Trophoblast cell (in vitro differentiated cells and primary cell): ENCODE results near the gene SOX30. TPM values are rescaled to one million over a fixed set of nuclear protein-coding genes. Genes with fewer than 3 reads are reported as not detected.
A peak's percentile ranks its signal among the peaks of the same experiment; 100 is the strongest.
"Not testable (repeated sequence)": the region's sequence is repeated elsewhere in the genome, so short reads cannot be mapped to it uniquely, and the experiment has no call there.

Source experiments
- DNase-seq, 2 donors: peaks; one replicate each; pipeline ENCODE4 v3.0.0-alpha.2; 2016
- H2AFZ ChIP-seq: 2 replicates; pipeline ENCODE4 v1.6.1; 2013; ENCODE audit warnings: low read length, moderate library complexity, mild to moderate bottlenecking; ENCODE audit not compliant: insufficient read depth, poor library complexity
- H2AK5ac ChIP-seq: 2 replicates; pipeline ENCODE4 v1.6.1; 2013; ENCODE audit warnings: mild to moderate bottlenecking, low read length
- H2BK120ac ChIP-seq: 2 replicates; pipeline ENCODE4 v1.6.1; 2013; ENCODE audit warnings: low read length, mild to moderate bottlenecking, moderate library complexity; ENCODE audit not compliant: insufficient read depth, poor library complexity
- H2BK12ac ChIP-seq: 2 replicates; pipeline ENCODE4 v1.6.1; 2013; ENCODE audit warnings: mild to moderate bottlenecking, low read length, moderate library complexity
- H2BK5ac ChIP-seq: 2 replicates; pipeline ENCODE4 v1.6.1; 2013; ENCODE audit warnings: low read length, low read depth, moderate library complexity, mild to moderate bottlenecking; ENCODE audit not compliant: poor library complexity
- H3K14ac ChIP-seq: 2 replicates; pipeline ENCODE4 v1.6.1; 2013; ENCODE audit warnings: mild to moderate bottlenecking, low read length
- H3K18ac ChIP-seq: 2 replicates; pipeline ENCODE4 v1.6.1; 2013; ENCODE audit warnings: mild to moderate bottlenecking, low read length
- H3K23ac ChIP-seq: 2 replicates; pipeline ENCODE4 v1.6.1; 2013; ENCODE audit warnings: low read length
- H3K27ac ChIP-seq: 2 replicates; pipeline ENCODE4 v1.5.1; 2013; ENCODE audit warnings: low read depth, mild to moderate bottlenecking, inconsistent platforms, low read length, moderate library complexity
- H3K27me3 ChIP-seq: 2 replicates; pipeline ENCODE4 v1.6.1; 2013; ENCODE audit warnings: inconsistent platforms, mild to moderate bottlenecking, low read length, moderate library complexity; ENCODE audit not compliant: insufficient read depth
- H3K36me3 ChIP-seq, 2 experiments: 1 replicate in 1 of 2; 2 replicates in 1 of 2; pipeline ENCODE4 v1.6.1; 2013; ENCODE audit warnings: low read length in 2 of 2, mild to moderate bottlenecking in 2 of 2, moderate library complexity in 1 of 2; ENCODE audit not compliant: insufficient read depth in 2 of 2, control insufficient read depth in 1 of 2
- H3K4ac ChIP-seq: 2 replicates; pipeline ENCODE4 v1.6.1; 2013; ENCODE audit warnings: low read depth, mild to moderate bottlenecking, low read length, moderate library complexity
- H3K4me1 ChIP-seq, 2 experiments: 1 replicate in 1 of 2; 2 replicates in 1 of 2; pipeline ENCODE4 v1.6.1; 2013; ENCODE audit warnings: low read length in 2 of 2, mild to moderate bottlenecking in 2 of 2, moderate library complexity in 1 of 2; ENCODE audit not compliant: insufficient read depth in 2 of 2, control insufficient read depth in 1 of 2
- H3K4me2 ChIP-seq: 2 replicates; pipeline ENCODE4 v1.6.1; 2013; ENCODE audit warnings: inconsistent platforms, mild to moderate bottlenecking, low read length, moderate library complexity
- H3K4me3 ChIP-seq: 2 replicates; pipeline ENCODE4 v1.5.1; 2013; ENCODE audit warnings: mild to moderate bottlenecking, low read depth, low read length, inconsistent platforms
- H3K79me1 ChIP-seq: one replicate; pipeline ENCODE4 v1.6.1; 2013; ENCODE audit warnings: low read length
- H3K79me2 ChIP-seq: 2 replicates; pipeline ENCODE4 v1.6.1; 2013; ENCODE audit warnings: low read length, mild to moderate bottlenecking; ENCODE audit not compliant: control insufficient read depth, insufficient read depth, poor library complexity
- H3K9ac ChIP-seq: 2 replicates; pipeline ENCODE4 v1.6.1; 2013; ENCODE audit warnings: mild to moderate bottlenecking, low read length
- H3K9me3 ChIP-seq: 2 replicates; pipeline ENCODE4 v1.6.1; 2013; ENCODE audit warnings: low read depth, mild to moderate bottlenecking, control low read depth, inconsistent platforms, low read length; ENCODE audit not compliant: insufficient read depth
- H4K12ac ChIP-seq: 2 replicates; pipeline ENCODE4 v1.6.1; 2013; ENCODE audit warnings: low read depth, mild to moderate bottlenecking, low read length, moderate library complexity
- H4K8ac ChIP-seq: 2 replicates; pipeline ENCODE4 v1.6.1; 2013; ENCODE audit warnings: low read depth, mild to moderate bottlenecking, low read length, moderate library complexity
- H4K91ac ChIP-seq: one replicate; pipeline ENCODE4 v1.6.1; 2013; ENCODE audit warnings: low read depth, mild to moderate bottlenecking, low read length, moderate library complexity
- WGBS: extraction: QIAGEN DNeasy Blood & Tissue Kit; methylation state at CpG from one replicate; pipeline ENCODE4 v1.1.7; 2013; ENCODE audit warnings: missing lambda C conversion rate; ENCODE audit not compliant: insufficient read length, insufficient coverage; ENCODE audit errors: extremely low coverage; 5-methylcytosine and 5-hydroxymethylcytosine counted together
- polyA plus RNA-seq: library from polyadenylated mRNA; stranded (reverse); fragments of 200-250 nt; gene quantifications from 2 replicates; pipeline ENCODE4 v1.2.3, GENCODE V29; 2013

The SOX30 gene
- 0.07 and 0.11 TPM in 2 replicates for polyA plus RNA-seq

- no peak within 1 kb of the TSS for H4K12ac ChIP-seq
- DNase-seq, result peak; percentile 93 to 96
- peak within 1 kb of the TSS; percentile 74 for H3K4me2 ChIP-seq
These were observed at the start of gene SOX30 for GRCh38 chr5:157652377-157652692. TSS of gene SOX30 (minus strand) at chr5:157652438. CDS start at chr5:157652078, 360 bp downstream.

DNA sequence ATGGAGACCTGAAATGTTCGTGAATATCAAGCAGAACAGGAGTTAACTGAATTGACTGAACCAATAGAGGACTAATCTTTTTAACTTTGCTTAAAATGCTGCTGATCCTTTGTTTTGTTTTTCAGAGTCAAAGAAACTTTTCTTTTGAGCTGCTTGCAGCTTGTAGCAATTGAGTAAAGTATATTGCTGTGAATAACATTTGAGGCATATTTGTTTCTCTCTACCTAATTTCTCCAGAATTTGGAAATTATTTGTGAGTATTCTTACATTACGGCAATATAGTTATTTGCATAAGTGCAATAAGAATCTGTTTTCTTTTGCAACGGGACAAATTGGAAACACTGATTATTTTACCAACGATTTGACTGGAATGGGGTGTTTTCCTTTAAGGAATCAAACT is 46.4 kb upstream of the SOX30 start:
- not testable (repeated sequence) for H3K4ac ChIP-seq, DNase-seq, H3K9ac ChIP-seq, H3K23ac ChIP-seq, H2BK5ac ChIP-seq, H4K8ac ChIP-seq, H3K27me3 ChIP-seq, H3K4me3 ChIP-seq, H4K91ac ChIP-seq, H2BK12ac ChIP-seq, H3K79me1 ChIP-seq, H3K27ac ChIP-seq, H3K79me2 ChIP-seq, H3K36me3 ChIP-seq, H2AFZ ChIP-seq, H3K4me1 ChIP-seq, H4K12ac ChIP-seq, H2AK5ac ChIP-seq, H3K14ac ChIP-seq, H3K18ac ChIP-seq, H2BK120ac ChIP-seq, H3K4me2 ChIP-seq, H3K9me3 ChIP-seq
- no CpG with 5 or more reads among the region's 4 CpGs for WGBS

More at GRCh38 chr5:157652377-157652692, at the start of gene SOX30:
- Histone ChIP-seq H3K9ac (no peak within 1 kb of the TSS), H2BK120ac (no peak within 1 kb of the TSS), H3K27ac (no peak within 1 kb of the TSS), H2BK12ac (no peak within 1 kb of the TSS), H2BK5ac (no peak within 1 kb of the TSS), H3K4me1 (peaks cover 0 to 2% of the 10 kb centered on the region in 2 experiments), H3K18ac (no peak within 1 kb of the TSS), H2AK5ac (no peak within 1 kb of the TSS), H3K79me1 (no peaks in the 10 kb centered on the region), H4K8ac (no peak within 1 kb of the TSS), H3K23ac (no peak within 1 kb of the TSS), H3K4ac (no peak within 1 kb of the TSS), H3K4me3 (peak within 1 kb of the TSS; percentile 61), H3K79me2 (no peaks in the 10 kb centered on the region), H2AFZ (no peak within 1 kb of the TSS), H3K36me3 (no peaks in the 10 kb centered on the region), H3K27me3 (no peaks in the 10 kb centered on the region), H4K91ac (no peak within 1 kb of the TSS), H3K9me3 (peaks cover 8% of the 10 kb centered on the region), H3K14ac (no peak within 1 kb of the TSS)
- no CpG with 5 or more reads among the region's 15 CpGs for WGBS

- not testable (repeated sequence) for H3K79me1 ChIP-seq, H3K27ac ChIP-seq, H3K27me3 ChIP-seq, H4K91ac ChIP-seq, H3K9ac ChIP-seq, H3K18ac ChIP-seq, H4K8ac ChIP-seq, H3K36me3 ChIP-seq, H2BK12ac ChIP-seq, H2AK5ac ChIP-seq, H2BK120ac ChIP-seq, H3K4me3 ChIP-seq, H3K4me1 ChIP-seq, DNase-seq, H2BK5ac ChIP-seq, H2AFZ ChIP-seq, H3K4me2 ChIP-seq, H3K23ac ChIP-seq, H3K4ac ChIP-seq, H3K79me2 ChIP-seq, H3K14ac ChIP-seq, H4K12ac ChIP-seq, H3K9me3 ChIP-seq
- no CpG with 5 or more reads among the region's 3 CpGs for WGBS
These were observed 43.9 kb upstream of the SOX30 start for GRCh38 chr5:157696154-157696553.

GRCh38 chr5:157693816-157694215 is 41.6 kb upstream of the SOX30 start:
- not testable (repeated sequence) for H3K18ac ChIP-seq, H3K36me3 ChIP-seq, H2BK5ac ChIP-seq, H3K79me2 ChIP-seq, H2BK12ac ChIP-seq, H3K4me1 ChIP-seq, H3K9me3 ChIP-seq, H3K4me2 ChIP-seq, H4K8ac ChIP-seq, H2AFZ ChIP-seq, H3K14ac ChIP-seq, H3K4ac ChIP-seq, H3K79me1 ChIP-seq, H4K91ac ChIP-seq, H3K23ac ChIP-seq, H3K4me3 ChIP-seq, H3K27me3 ChIP-seq, H3K27ac ChIP-seq, H2BK120ac ChIP-seq, H2AK5ac ChIP-seq, H4K12ac ChIP-seq, H3K9ac ChIP-seq, DNase-seq
- no CpG with 5 or more reads among the region's 25 CpGs for WGBS
